Panc1 (cell line): Measurements from ENCODE around the gene IL19. TPM values are rescaled to one million over a fixed set of nuclear protein-coding genes. Genes with fewer than 3 reads are reported as not detected.

Experiments
- ATAC-seq: fragments of 200-7000 bp; cut with Tn5 transposase; 2 replicates; pipeline ENCODE4 v1.9.1; 2020; ENCODE audit warnings: mild to moderate bottlenecking, moderate library complexity
- BruUV-seq: library from RNA; stranded (reverse); fragments of 400-500 nt; replicated peaks from 2 replicates; lab custom pipeline; 2021; lab: Mats Ljungman, UMichigan
- CTCF ChIA-PET: fragments of 300-600 bp; sonication (Branson Sonifier 250); formaldehyde crosslinking; loops from one replicate; lab custom pipeline; 2022; ENCODE audit warnings: antibody characterized with exemption; lab: Charles Lee
- POLR2A ChIA-PET: fragments of 300-600 bp; sonication (Branson Sonifier 250); formaldehyde crosslinking; loops from one replicate; lab custom pipeline; 2022; ENCODE audit warnings: antibody characterized with exemption; lab: Charles Lee
- DNase-seq: peaks from one replicate; pipeline ENCODE4 v3.0.0-alpha.2; 2010; ENCODE audit warnings: low read depth, low spot score
- H3K27ac ChIP-seq: 2 replicates; pipeline ENCODE4 v1.5.1; 2011; ENCODE audit warnings: mild to moderate bottlenecking, low read length, inconsistent platforms
- H3K27me3 ChIP-seq: fragments of 200-500 bp; sonication (Bioruptor generic); 2 replicates; pipeline ENCODE4 v1.6.0; 2014; ENCODE audit warnings: low read length, inconsistent platforms; ENCODE audit not compliant: control insufficient read depth, insufficient read depth
- H3K36me3 ChIP-seq: fragments of 200-500 bp; sonication (Bioruptor generic); 2 replicates; pipeline ENCODE4 v1.5.1; 2014; ENCODE audit warnings: inconsistent platforms, mild to moderate bottlenecking, low read length, moderate library complexity; ENCODE audit not compliant: control insufficient read depth, insufficient read depth
- H3K4me1 ChIP-seq: 2 replicates; pipeline ENCODE4 v1.5.1; 2011; ENCODE audit warnings: inconsistent platforms, mild to moderate bottlenecking, low read length, moderate library complexity; ENCODE audit not compliant: control insufficient read depth, insufficient read depth
- H3K4me3 ChIP-seq, 2 experiments: 2 replicates each; pipeline ENCODE4 v1.5.1; 2011 to 2012; ENCODE audit warnings: low read depth in 2 of 2, low read length in 2 of 2, mild to moderate bottlenecking in 2 of 2, inconsistent platforms in 1 of 2, moderate library complexity in 1 of 2
- H3K9me3 ChIP-seq: fragments of 200-500 bp; sonication (Bioruptor generic); 2 replicates; pipeline ENCODE4 v1.5.1; 2014; ENCODE audit warnings: low read depth, mild to moderate bottlenecking, inconsistent platforms, low read length, moderate library complexity; ENCODE audit not compliant: control insufficient read depth, insufficient read depth
- CTCF ChIP-seq: fragments of 450-650 bp; IDR thresholded peaks from 2 replicates; pipeline ENCODE4 v1.5.1; 2017; ENCODE audit warnings: mild to moderate bottlenecking
- POLR2AphosphoS5 ChIP-seq: IDR thresholded peaks from 2 replicates; pipeline ENCODE4 v1.6.1; 2012; ENCODE audit warnings: mild to moderate bottlenecking, low read depth, low read length, moderate library complexity
- REST ChIP-seq, 2 experiments: IDR thresholded peaks; 2 replicates each; pipeline ENCODE4 v1.6.1; 2011 to 2012; ENCODE audit warnings: low read depth in 2 of 2, control low read depth in 1 of 2, low read length in 1 of 2, mild to moderate bottlenecking in 1 of 2, moderate library complexity in 1 of 2; ENCODE audit not compliant: insufficient read depth in 1 of 2
- SIN3A ChIP-seq: IDR thresholded peaks from 2 replicates; pipeline ENCODE4 v1.6.1; 2012; ENCODE audit warnings: low read depth, mild to moderate bottlenecking, low read length, moderate library complexity, borderline replicate concordance; ENCODE audit not compliant: insufficient read depth
- TCF7L2 ChIP-seq: IDR thresholded peaks from 2 replicates; pipeline ENCODE4 v1.6.1; 2011; ENCODE audit warnings: mild to moderate bottlenecking, low read depth, low read length, inconsistent platforms
- in situ Hi-C: cut with HindIII; loops from 2 replicates; pipeline ENCODE4 v1.10.0; 2016; ENCODE audit warnings: low sequenced_read_pairs, low pct_unique_long_range_greater_than_20kb
- intact Hi-C: fragments of 100-400 bp; cut with micrococcal nuclease; formaldehyde crosslinking; loops from one replicate; pipeline ENCODE4 v1.10.0; 2022; ENCODE audit not compliant: unreplicated experiment
- total RNA-seq: library from RNA; stranded (reverse); gene quantifications from one replicate; pipeline ENCODE4 v1.2.1, GENCODE V29; 2021; ENCODE audit not compliant: unreplicated experiment

The IL19 gene
- total RNA-seq, 1 experiment from 2014 or later: not detected

- CTCF ChIA-PET: no interaction called here
- POLR2A ChIA-PET: no interaction called here
- no peaks in the 10 kb centered on the region for H3K9me3 ChIP-seq
- DNase-seq (no peak), ATAC-seq (0 out of 2 replicates have a peak, but pooled peaks have one; percentile 51)
- intact Hi-C loops (no loop called here), in situ Hi-C loops (no loop called here)
- H3K27me3 ChIP-seq: peaks cover 8% of the 10 kb centered on the region
- no TSS peak for BruUV-seq
- no peak for TF ChIP-seq TCF7L2
- TF ChIP-seq CTCF: no peak
- no peak for TF ChIP-seq REST (IDR thresholded peaks at IDR 0.05; ENCODE audit: insufficient read depth in 1 of 2, low read depth in 2 of 2, low read length in 1 of 2)
- no peak for TF ChIP-seq POLR2AphosphoS5
- no peak for TF ChIP-seq SIN3A
- no peaks in the 10 kb centered on the region for H3K4me1 ChIP-seq
- no peak overlapping the region for H3K4me3 ChIP-seq
- H3K27ac ChIP-seq: no peak overlapping the region
- no peaks in the 10 kb centered on the region for H3K36me3 ChIP-seq
These were observed 4.2 kb upstream of the IL19 start for GRCh38 chr1:206766251-206766856.

GRCh38 chr1:206768472-206769303 lies 1.9 kb upstream of the IL19 start:
- POLR2A ChIA-PET: no interaction called here
- no peaks in the 10 kb centered on the region for H3K4me1 ChIP-seq
- DNase-seq: no peak
- no peak overlapping the region for H3K4me3 ChIP-seq
- H3K27me3 ChIP-seq: peaks cover 19% of the 10 kb centered on the region
- no peaks in the 10 kb centered on the region for H3K9me3 ChIP-seq
- no peak for ATAC-seq
- in situ Hi-C loops: no loop called here
- CTCF ChIA-PET: no interaction called here
- no peaks in the 10 kb centered on the region for H3K36me3 ChIP-seq
- no TSS peak for BruUV-seq
- intact Hi-C loops: no loop called here
- TF ChIP-seq POLR2AphosphoS5 (no peak), SIN3A (no peak)
- no peak overlapping the region for H3K27ac ChIP-seq

GRCh38 chr1:206769304-206769731 lies 1.3 kb upstream of the IL19 start:
- intact Hi-C loops: no loop called here
- peaks cover 19% of the 10 kb centered on the region for H3K27me3 ChIP-seq
- no peaks in the 10 kb centered on the region for H3K4me1 ChIP-seq
- H3K9me3 ChIP-seq: no peaks in the 10 kb centered on the region
- ChIA-PET POLR2A (no interaction called here), CTCF (no interaction called here)
- DNase-seq: no peak
- BruUV-seq: no TSS peak
- H3K36me3 ChIP-seq: no peaks in the 10 kb centered on the region
- H3K27ac ChIP-seq: no peak overlapping the region
- no peak for TF ChIP-seq POLR2AphosphoS5
- no peak for TF ChIP-seq CTCF
- no peak for TF ChIP-seq REST (IDR thresholded peaks at IDR 0.05; ENCODE audit: insufficient read depth in 1 of 2, low read depth in 2 of 2, low read length in 1 of 2)
- no peak for TF ChIP-seq SIN3A
- no peak for TF ChIP-seq TCF7L2
- in situ Hi-C loops: no loop called here
- ATAC-seq: no peak
- no peak overlapping the region for H3K4me3 ChIP-seq
